ENCODE results near the gene CIPC. TPM values are rescaled to one million over a fixed set of nuclear protein-coding genes. Genes with fewer than 3 reads are reported as not detected.
A peak's percentile ranks its signal among the peaks of the same experiment; 100 is the strongest.

CIPC gene
- total RNA-seq, 1 experiment from 2014 or later, result 20.6 TPM

- POLR2A ChIA-PET, result no interaction called here
- BruUV-seq (replicated peaks), result no TSS peak
Observed at GRCh38 chr14:77141214-77142004, 43.4 kb downstream of the CIPC start, which contains the start of gene ZDHHC22. ZDHHC22 (minus strand) TSS chr14:77141791; CDS start chr14:77139738, 2,053 bp downstream.

More at GRCh38 chr14:77141214-77142004, 43.4 kb downstream of the CIPC start, which contains the start of gene ZDHHC22:
- no peak within 1 kb of the TSS for H3K9ac ChIP-seq (ENCODE audit: low read length)
- H3K4me3 ChIP-seq (replicated peaks in 1 of 2; ENCODE audit: low read depth in 1 of 2, low read length in 2 of 2), result peak within 1 kb of the TSS; percentile 30 to 62
- H3K9me2 ChIP-seq (ENCODE audit: insufficient read depth), result no peaks in the 10 kb centered on the region
- no peak within 1 kb of the TSS for H3K27ac ChIP-seq (ENCODE audit: low read depth, low read length)
- H3K27me3 ChIP-seq (ENCODE audit: insufficient read depth, low read length), result peaks cover 10% of the 10 kb centered on the region; the same call in 1 of the 2 replicates
- CTCF ChIA-PET, result interaction anchor here (2.1 kb wide), 1 partner anchor 10 kb away, joined by 10 read pairs; no protein-coding TSS in a partner anchor
- peaks cover 7 to 21% of the 10 kb centered on the region in 2 experiments; a peak in 3 of 4 replicates for H3K4me1 ChIP-seq (ENCODE audit: control insufficient read depth in 1 of 2, insufficient read depth in 2 of 2, low read length in 2 of 2)
- H3K4me2 ChIP-seq (ENCODE audit: low read length), result peak within 1 kb of the TSS; percentile 81
- H4K20me1 ChIP-seq (ENCODE audit: insufficient read depth), result no peaks in the 10 kb centered on the region
- H2AFZ ChIP-seq (ENCODE audit: low read depth, low read length, poor library complexity, severe bottlenecking), result no peak within 1 kb of the TSS
- DNase-seq (ENCODE audit: low read depth, low spot score) (no peak), ATAC-seq (peak; percentile 71)
- no peaks in the 10 kb centered on the region for H3K9me3 ChIP-seq (ENCODE audit: control insufficient read depth in 1 of 2, insufficient read depth in 1 of 2, low read depth in 1 of 2, low read length in 2 of 2)
- intact Hi-C loops (cut with micrococcal nuclease), result no loop called here
- RAD21 ChIA-PET (ENCODE audit: low non-redundant PET in 1 of 2, low total read pairs in 2 of 2, uncharacterized antibody in 2 of 2, unreplicated experiment in 2 of 2), result no interaction called here
- no peaks in the 10 kb centered on the region for H3K79me2 ChIP-seq (ENCODE audit: insufficient read depth, low read length)
- TF ChIP-seq EZH2 (IDR thresholded peaks at IDR 0.05), result no peak
- no peak for TF ChIP-seq SIN3A (IDR thresholded peaks at IDR 0.05; ENCODE audit: low read depth)
- TF ChIP-seq, protein P1, sequence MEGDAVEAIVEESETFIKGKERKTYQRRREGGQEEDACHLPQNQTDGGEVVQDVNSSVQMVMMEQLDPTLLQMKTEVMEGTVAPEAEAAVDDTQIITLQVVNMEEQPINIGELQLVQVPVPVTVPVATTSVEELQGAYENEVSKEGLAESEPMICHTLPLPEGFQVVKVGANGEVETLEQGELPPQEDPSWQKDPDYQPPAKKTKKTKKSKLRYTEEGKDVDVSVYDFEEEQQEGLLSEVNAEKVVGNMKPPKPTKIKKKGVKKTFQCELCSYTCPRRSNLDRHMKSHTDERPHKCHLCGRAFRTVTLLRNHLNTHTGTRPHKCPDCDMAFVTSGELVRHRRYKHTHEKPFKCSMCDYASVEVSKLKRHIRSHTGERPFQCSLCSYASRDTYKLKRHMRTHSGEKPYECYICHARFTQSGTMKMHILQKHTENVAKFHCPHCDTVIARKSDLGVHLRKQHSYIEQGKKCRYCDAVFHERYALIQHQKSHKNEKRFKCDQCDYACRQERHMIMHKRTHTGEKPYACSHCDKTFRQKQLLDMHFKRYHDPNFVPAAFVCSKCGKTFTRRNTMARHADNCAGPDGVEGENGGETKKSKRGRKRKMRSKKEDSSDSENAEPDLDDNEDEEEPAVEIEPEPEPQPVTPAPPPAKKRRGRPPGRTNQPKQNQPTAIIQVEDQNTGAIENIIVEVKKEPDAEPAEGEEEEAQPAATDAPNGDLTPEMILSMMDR (IDR thresholded peaks at IDR 0.05 in 2 of 3, conservative IDR thresholded peaks at IDR 0.05 in 1 of 3; ENCODE audit: borderline replicate concordance in 1 of 3, insufficient read depth in 1 of 3, low read depth in 2 of 3, low read length in 2 of 3), result peak in 2 of 3 experiments; percentile 28 to 47; a peak in 4 of 6 replicates
- TF ChIP-seq RAD21 (IDR thresholded peaks at IDR 0.05; ENCODE audit: low read depth), result 0 out of 2 replicates have a peak, but pooled peaks have one; percentile 3
- H3K36me3 ChIP-seq (ENCODE audit: control insufficient read depth in 1 of 2, insufficient read depth in 2 of 2, low read length in 2 of 2), result no peaks in the 10 kb centered on the region
